GM19455 (cell line): ENCODE results near the gene H2BK1.

Experiments used
- ATAC-seq: cut with Tn5 transposase; IDR thresholded peaks from one replicate; pipeline ENCODE4 v1.9.1; 2021; ENCODE audit not compliant: unreplicated experiment

The H2BK1 gene

DNA sequence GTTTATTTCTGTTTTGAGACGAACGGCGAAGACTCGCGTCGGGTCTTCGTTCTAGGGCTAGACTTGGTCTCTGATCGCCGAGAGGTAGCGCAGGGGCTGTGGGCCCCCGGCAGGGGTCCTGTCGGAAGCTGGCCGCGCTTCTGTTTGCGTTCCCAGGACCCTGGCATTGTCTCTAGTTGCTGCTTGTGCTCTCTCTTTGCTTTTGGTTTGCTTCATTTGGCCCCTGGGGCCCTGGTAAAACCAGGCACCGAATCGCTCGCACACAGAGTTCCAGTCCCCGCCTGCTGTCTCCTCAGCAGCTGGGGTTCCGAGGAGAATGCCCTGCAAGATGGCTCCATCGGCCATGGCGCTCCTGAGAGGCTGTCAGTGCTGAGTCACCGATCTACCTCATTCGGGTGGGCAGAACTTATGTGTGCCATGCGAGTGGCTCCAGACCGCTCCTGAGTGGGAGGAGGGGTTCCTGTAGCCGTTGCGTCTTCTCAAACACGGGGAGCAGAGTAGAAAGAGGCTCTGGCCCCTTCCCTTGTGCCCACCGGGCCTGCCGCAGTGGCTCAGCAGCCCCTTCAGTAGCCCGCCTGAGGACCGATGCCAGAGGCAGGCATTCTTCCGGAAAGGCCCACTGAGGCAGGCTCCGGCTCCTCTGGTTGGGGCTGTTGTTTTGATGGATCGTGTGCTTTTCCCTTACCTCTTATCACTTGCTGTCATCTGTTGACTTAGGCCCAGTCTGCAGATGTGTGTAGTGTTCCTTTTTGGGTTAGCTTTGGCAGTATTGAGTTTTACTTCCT lies 22.8 kb upstream of the H2BK1 start:
- ATAC-seq, result peak; percentile 48

DNA sequence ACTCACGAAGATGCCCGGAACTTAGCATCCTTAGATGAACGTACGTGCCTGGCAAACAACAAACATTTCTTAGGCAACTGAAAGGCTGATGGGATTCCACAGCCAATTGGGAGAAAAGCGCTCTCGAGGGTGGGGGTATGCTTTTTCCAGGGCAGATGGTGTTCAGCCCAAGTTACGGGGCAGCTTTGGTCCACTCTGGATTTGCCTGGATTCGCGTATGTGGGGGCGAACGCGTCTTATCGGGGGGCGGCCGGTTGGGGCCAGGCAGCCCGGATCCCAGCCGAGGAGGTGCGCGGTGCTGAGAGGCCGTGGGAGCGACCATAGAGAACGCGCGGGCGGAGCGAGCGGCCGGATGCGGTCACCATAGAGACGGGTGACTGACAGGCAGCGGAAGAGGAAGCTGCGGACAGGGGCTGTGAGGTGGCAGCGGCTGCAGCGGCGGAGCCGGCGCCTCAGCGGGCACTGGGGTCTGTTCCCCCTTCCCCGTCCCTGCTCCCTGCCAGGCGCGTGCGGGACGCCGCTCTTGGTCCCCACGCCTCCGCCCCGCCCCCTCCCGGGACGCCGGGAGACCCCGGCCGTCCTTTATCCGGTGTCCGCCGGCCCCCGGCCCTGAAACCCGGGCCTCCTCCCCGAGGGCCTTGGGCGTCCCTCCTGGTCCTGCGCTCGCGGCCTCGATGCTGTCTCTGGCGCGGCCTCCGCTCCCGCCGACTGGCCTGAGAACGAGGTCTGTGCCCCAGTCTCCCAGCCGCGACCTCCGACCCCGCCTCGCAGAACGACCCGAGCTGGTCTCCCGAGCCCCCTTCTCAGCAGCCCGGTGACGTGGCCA lies 22.0 kb upstream of the H2BK1 start, which contains the start of gene CHPF2:
Gene CHPF2, plus strand, starts transcription at position 393 of the 826 bp plus-strand sequence. CDS start 1,529 bp downstream, outside the sequence.
- peak; percentile 96 for ATAC-seq

DNA sequence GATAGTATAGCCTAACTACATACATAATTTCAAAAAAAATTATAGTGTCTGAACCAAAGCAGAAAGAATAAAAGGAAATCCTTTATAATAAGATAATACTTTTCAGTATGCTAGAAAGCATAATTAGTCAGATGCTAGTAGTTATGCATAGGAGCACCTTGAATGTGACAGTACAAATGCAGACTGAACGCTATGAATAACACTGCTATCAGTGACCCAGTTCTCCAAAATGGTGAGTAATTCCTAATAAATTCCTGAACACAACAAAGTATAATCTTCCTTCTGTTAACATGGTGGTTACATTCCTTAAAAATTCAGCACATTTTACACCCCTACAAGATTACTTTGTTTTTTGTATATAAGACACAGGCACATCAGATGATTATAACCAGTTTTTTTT lies 20.8 kb upstream of the H2BK1 start:
- no peak for ATAC-seq

DNA sequence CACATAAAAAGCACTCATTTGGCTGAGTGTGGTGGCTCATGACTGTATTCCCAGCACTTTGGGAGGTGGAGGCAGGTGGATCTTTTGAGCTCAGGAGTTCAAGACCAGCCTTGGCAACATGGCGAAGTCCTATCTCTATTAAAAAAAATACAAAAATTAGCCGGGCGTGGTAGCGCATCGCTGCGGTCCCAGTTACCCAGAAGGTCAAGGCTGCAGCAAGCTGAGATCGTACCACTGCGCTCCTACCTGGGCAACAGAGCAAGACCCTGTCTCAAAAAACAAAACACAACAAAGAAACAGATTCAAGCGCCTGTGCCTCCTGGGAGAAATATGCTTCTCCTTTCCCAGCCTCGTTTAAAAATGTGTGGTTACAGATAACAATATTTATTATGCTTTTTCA lies 19.0 kb upstream of the H2BK1 start:
- no peak for ATAC-seq

DNA sequence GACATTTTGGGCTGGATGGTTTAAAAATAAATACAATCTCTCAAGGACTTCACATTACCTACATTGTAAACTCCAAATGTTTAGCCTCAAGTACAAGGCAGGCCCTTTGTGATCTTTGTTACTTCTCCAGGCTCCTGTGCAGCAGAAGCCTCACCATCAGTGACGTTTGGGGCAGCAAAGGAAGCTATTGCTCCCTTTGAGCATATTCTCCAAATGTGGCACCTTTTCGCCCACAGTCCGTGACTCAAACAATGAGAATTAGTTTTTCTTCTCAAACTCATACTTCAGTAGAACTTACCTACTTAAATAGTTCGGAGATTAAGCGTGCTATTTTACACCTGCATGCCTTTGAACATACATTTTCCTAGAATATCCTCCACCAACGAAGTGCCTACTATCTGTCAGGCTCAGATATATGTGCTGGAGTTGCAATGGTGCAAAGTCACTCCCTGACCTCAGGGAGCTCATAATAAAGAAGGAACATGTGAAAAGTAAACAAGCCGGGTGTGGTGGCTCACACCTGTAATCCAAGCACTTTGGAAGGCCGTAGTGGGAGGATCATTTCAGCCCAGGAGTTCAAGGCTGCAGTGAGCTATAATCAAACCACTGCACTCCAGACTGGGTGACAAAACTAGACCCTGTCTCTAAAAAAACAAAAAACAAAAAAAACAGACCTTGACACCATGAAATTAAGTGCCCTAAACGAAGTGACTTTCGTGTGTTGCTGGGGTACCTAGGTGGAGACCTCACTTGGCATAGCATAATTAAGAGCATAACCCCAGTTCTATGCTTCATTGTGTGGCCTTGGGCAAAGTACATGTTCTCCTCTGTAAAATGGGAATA lies 18.0 kb upstream of the H2BK1 start:
- ATAC-seq, result no peak

DNA sequence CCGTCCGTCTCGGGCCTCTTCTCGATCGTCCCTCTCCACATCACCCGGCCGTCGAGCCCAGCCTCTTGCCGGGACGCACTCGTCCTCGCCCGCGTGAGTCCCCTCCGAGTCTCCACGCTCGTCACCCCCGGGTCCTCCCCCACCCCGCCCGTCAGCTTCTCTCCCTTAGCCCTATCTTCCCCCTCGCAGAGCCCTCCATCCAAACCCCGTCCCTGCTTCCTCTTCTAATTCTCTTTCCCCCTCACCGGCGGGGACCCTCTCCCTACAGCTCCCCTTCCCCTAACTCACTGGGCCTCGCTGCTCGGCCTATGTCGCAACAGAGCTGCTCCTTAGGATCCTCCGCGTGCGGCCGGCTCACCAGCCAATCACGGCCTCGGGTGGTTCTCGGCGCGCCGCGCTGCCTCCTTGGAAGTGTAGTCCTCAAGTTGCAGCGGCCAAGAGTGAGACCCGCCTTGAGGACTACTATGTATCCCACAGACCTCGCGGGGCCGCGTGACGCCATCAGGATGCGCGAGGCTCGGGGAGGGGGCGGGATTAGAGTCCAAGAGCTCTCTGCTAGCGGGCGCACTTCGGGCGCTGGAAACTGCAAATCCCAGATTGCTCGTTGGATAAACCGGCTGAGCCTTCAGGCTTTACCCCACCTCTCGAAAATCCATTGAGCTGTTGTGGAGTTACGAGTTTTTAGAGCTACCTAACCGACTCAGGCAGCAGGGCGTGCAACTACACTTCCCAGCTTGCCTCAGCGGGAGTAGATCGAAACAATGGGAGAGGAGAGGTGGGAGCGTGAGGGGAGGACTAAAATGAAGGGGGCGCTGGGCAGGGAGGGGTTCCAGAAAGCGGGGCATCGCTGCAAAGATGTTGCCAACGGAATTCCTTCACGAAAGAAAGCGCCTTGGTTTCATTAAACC lies 16.8 kb upstream of the H2BK1 start, which contains the start of gene ABCF2:
Gene ABCF2, minus strand, starts transcription at position 331 of the 908 bp plus-strand sequence. CDS start 747 bp downstream, outside the sequence.
- peak; percentile 99 for ATAC-seq

DNA sequence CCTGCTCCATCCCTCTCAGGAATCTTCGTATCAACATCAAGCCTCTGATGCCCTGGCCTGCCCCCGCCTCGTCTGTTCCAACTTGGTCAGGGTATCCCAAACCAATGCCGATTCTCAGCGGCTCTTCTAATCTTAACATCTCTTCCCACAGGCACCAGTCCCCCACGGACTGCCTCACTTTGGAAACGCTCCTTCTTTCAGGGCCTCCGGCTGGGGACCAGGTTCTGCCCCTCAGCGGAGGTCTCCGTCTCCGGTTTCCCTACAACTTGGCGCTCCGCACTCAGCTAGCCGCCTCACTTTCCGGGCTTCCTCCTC lies 16.2 kb upstream of the H2BK1 start:
- ATAC-seq, result peak; percentile 3

DNA sequence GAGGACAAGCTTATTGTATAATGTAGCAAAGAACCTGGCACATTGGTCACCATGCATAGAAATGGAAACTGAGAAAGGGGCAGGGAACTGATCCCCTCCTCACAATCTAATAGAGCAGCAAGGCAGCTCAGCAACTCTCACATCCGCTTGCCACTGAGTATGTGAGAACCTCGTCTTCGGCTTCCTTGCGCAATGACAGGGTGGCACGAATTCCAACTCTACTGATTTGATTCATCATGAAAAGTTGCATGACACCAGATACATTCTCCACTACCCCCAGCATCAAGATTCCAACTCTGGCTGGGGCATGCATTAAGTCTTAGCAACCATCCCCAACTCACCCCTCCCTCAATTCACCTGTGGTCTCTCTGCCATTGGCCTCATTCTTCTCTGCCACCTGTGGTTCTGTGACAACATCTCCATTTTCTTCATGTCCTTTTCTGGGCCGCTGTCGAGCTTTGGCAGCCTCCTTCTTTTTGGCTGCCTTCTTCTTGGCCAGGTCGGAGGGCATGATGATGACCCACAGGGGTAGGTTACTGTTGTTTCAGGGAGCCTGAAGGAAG lies 15.7 kb upstream of the H2BK1 start:
- no peak for ATAC-seq

DNA sequence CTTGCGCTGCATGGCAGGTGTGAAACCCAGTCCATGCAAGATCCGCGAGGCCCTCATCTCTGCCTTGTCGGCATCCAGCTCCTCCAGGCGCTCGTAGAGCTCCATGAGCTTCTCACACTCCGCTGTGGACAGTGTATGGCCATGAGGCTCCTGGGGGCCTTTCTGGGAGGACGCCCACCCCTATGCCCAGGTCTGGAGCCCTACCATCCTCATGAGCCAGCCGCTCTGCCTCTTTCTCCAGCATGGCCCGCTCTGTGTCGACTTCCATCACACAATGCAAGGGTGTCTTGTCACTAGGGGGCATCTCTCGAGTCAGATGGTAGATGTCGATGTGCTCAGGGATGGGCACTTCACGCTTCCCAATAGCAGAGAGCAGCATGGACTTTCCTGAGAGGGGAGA lies 13.4 kb upstream of the H2BK1 start:
- no peak for ATAC-seq

DNA sequence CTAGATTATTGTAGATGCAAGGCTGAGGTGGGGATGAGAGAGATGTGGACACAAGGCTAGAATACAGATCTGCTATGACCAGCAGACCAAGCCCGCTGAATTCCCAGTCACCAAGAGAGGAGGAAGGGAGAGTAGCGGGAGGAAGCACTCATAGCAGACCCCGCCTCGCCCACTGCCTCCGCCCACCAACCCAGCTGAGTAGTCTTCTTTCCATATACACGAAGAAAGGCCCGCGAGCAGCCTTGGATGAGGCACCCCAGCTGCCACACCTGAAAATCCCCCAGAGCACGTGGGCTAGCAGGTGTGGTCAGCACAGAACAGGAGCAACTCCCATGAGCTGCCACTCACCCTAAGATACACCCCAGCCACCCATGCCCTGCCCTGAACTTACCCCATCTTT lies 7.9 kb upstream of the H2BK1 start:
- no peak for ATAC-seq

DNA sequence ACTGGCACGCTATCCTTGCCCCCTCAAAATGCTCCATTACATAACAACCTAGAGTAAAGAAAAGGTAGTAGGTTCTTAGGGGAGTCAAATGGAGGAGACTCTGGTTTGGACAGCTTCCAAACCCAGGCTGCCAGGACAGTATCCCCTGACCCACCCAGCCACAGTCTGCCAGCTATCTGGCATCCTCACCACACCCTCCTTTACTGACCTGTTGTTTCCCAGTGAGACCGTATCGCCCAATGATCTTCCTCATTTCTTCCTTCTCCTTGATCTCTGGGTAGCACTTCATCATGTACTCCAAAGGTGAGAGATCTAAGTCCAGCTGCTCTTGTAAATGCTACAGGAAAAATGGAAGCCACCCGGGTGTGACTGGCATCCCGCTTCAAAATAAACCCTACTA lies 5.1 kb upstream of the H2BK1 start:
- no peak for ATAC-seq

DNA sequence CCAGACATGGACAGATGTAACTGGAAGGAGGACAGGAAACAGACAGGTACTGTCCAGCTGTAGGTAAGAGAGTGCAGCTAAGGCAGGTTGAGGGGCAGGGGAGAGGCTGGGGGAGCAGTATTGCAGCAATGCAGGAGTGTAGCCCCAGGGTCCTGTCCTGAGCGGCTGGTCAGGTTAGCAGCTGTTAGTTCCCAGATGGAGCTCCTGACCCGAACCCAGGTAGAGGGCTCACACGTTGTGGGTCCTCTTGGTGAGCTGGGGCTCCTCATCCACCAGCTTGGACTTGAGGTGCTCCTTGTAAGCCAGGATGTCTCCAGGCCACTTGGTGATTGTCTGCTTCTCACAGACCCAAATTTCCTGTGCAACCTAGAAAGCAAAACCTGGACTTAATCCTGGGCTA lies 3.5 kb upstream of the H2BK1 start:
- ATAC-seq, result no peak

DNA sequence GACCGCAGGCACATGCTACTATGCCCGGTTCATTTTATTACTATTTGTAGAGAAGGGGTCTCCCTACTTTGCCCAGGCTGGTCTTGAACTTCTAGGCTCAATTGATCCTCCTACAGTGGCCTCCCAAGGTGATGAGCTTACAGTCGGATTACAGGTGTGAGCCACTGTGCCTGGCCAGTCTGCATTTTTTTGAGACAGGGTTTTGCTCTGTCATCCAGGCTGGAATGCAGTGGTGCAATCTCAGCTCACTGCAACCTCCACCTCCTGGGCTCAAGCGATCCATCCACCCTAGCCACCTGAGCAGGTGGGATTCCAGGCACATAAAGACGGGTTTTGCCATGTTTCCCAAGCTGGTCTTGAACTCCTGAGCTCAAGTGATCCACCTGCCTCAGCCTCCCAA lies 2.3 kb upstream of the H2BK1 start:
- ATAC-seq, result no peak

DNA sequence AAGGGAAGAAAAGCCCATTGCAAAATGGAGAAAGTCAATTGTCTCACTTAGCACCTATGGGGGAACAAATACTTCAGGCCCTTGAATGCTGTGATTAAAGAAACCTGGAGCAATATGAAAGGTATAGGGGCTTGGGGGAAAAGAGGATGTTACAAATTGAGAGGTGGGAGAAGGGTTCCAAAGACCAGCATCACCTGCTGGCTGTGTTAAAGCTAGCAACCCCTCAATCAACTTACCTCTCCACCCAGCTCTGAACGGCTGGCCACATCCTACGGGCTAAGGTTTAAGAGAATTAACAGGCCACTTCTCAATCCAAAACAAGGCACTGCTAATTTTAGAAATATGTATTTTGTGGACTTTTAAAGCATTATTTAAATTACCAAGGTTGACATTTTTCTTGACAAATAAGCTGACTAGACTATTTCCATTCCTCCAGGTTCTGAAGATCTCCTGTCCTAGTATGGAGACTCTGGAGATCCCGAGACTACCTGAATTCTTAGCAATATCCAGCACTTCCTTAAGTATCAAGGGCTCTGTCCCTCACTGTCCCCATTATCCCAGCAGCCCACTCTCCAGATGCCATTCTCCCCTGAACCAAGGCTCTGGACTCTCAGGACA lies 976 bp upstream of the H2BK1 start:
- ATAC-seq, result no peak

DNA sequence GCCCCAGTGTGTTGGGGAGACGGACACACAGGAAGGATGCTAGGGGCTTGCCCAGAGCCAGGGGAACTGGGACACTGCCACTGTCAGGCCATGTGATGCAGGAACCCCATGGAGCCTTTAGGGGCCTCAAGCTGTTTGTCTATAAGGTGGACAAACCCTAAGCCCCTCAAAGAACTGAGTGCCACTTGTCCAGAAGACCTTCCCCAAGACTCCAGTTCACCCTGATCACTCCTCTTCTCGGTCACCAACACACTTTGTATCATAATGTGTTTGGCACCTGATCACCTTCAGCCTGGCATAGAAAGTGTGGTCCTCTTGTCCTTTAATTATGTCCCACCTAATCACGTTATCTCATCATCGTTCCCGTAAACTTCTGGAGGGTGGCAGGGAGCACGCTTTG lies 700 bp downstream of the H2BK1 start:
- ATAC-seq, result no peak

DNA sequence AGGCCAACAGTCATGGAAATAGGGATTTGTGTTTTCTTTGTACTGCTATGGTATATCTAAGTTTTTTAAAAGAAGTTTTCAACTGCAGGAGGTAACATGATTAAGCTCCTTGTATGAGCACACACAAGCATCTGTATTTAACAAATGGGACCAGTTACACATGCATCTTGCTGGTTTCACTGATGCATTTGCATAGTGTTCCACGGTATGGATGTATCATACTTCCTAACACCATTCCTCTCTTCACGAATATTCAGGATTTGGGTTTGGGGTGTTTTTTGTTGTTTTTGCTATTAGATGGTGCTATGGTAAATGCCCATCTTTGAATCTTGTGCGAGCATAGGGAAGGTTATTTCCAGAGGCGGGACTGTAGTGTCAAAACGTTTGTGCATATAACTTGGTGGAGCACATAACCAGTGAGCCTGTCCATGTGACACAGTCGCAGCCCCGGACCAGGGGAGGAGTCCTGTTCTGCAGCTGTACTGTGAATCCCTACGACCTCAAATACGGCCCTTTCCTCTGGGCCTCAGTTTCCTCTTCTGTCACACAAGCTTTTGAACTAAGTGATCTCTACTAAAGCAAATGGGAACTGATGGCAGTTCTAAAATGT lies 1.9 kb downstream of the H2BK1 start:
- ATAC-seq, result no peak

DNA sequence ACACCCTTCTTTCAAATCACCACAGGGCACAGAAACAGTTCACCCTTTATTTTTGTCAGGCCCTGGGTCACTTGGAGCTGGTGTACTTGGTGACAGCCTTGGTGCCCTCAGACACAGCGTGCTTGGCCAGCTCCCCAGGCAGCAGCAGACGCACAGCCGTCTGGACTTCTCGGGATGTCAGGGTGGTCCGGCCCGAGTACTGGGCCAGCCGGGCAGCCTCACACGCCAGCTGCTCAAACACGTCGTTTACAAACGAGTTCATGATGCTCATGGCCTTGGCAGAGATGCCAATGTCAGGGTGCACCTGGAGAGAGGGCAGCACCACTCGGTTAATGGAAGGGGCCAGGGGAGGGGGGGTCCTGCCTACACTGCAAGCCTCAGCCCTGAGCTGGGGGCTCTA lies 2.5 kb downstream of the H2BK1 start:
- ATAC-seq, result no peak

DNA sequence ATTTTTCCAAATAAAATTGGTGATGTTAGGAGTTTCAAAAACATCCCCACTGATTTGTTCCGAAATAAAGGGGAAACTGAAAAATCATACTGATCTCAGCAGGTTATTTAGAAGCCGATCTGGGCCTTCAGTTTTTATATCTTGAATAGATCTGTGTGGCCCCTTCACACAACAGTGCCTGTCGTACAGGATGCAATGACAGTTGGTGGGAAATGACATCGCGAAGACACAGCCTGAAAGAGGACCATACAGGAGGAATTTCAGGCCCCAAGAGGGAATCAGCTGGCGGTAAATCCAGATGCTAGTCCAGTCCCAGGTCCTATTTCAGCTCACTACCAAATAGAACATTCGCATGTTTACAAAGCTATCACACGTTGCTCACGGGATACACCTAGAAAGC lies 3.0 kb downstream of the H2BK1 start:
- no peak for ATAC-seq

DNA sequence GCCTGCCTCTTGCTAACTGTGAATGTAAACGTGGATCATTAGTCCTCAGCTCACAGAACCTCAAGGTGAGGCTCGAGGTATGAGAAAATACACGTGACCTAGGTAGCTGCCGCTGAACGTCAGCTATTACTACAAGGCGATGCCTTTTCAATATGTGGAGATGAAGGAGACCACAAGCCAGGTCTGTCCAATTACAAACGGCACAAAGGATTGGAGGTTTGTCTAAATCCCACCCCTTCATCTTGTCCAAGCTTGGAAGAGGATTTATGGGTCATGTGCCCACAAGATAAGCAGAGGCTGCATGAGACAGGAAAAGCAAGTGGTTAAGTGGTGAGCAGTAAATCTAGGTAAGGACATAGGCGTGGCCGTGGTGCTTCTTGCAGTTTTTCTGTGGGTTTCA lies 3.4 kb downstream of the H2BK1 start:
- no peak for ATAC-seq
